Measurements from ENCODE around the gene CBY2. TPM values are rescaled to one million over a fixed set of nuclear protein-coding genes. Genes with fewer than 3 reads are reported as not detected.

CBY2 gene
- not detected in 2 replicates for total RNA-seq (2021)
- long read RNA-seq = 0 reads

GRCh38 chr13:45702088-45702487, at the start of gene CBY2:
TSS of gene CBY2 (plus strand) at chr13:45702320. CDS start at chr13:45702391, 71 bp downstream.
- no peak within 1 kb of the TSS for H3T11ph ChIP-seq (ENCODE audit: low read length)
- H2BK15ac ChIP-seq (ENCODE audit: low read depth, low read length) = no peak within 1 kb of the TSS
- H2AK5ac ChIP-seq (ENCODE audit: insufficient read length, low read length) = no peak within 1 kb of the TSS
- no peak within 1 kb of the TSS for H3K27ac Mint-ChIP-seq
- H3K14ac ChIP-seq (ENCODE audit: insufficient read depth, low read length) = no peak within 1 kb of the TSS
- H3K56ac ChIP-seq (ENCODE audit: insufficient read length, low read depth, low read length) = no peak within 1 kb of the TSS
- no peaks in the 10 kb centered on the region for H3K27me3 ChIP-seq (ENCODE audit: insufficient read depth, low read length)
- H3K27me3 Mint-ChIP-seq (ENCODE audit: low read depth) = peaks cover 7% of the 10 kb centered on the region; the same call in 1 of the 2 replicates
- no peak within 1 kb of the TSS for H3K4me3 Mint-ChIP-seq
- H3K23ac ChIP-seq (ENCODE audit: insufficient read length, low read depth, low read length) = no peak within 1 kb of the TSS
- H2BK20ac ChIP-seq (ENCODE audit: low read depth, low read length, poor library complexity, severe bottlenecking) = no peak within 1 kb of the TSS
- TF ChIP-seq, protein P1, sequence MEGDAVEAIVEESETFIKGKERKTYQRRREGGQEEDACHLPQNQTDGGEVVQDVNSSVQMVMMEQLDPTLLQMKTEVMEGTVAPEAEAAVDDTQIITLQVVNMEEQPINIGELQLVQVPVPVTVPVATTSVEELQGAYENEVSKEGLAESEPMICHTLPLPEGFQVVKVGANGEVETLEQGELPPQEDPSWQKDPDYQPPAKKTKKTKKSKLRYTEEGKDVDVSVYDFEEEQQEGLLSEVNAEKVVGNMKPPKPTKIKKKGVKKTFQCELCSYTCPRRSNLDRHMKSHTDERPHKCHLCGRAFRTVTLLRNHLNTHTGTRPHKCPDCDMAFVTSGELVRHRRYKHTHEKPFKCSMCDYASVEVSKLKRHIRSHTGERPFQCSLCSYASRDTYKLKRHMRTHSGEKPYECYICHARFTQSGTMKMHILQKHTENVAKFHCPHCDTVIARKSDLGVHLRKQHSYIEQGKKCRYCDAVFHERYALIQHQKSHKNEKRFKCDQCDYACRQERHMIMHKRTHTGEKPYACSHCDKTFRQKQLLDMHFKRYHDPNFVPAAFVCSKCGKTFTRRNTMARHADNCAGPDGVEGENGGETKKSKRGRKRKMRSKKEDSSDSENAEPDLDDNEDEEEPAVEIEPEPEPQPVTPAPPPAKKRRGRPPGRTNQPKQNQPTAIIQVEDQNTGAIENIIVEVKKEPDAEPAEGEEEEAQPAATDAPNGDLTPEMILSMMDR (conservative IDR thresholded peaks at IDR 0.05) = no peak
- no peaks in the 10 kb centered on the region for H4K20me1 ChIP-seq (ENCODE audit: control insufficient read depth, insufficient read depth, insufficient read length)
- no peak within 1 kb of the TSS for H2AFZ ChIP-seq (ENCODE audit: low read length)
- no peak within 1 kb of the TSS for H4K91ac ChIP-seq (ENCODE audit: insufficient read length, low read depth, low read length)
- H2BK5ac ChIP-seq (ENCODE audit: insufficient read length, low read length) = no peak within 1 kb of the TSS
- no peaks in the 10 kb centered on the region for H3K9me3 Mint-ChIP-seq
- H3K27ac ChIP-seq (ENCODE audit: insufficient read length, low read depth, low read length) = no peak within 1 kb of the TSS
- no peaks in the 10 kb centered on the region for H3K9me3 ChIP-seq (ENCODE audit: control insufficient read depth, low read depth, low read length)
- no peak within 1 kb of the TSS for H4K5ac ChIP-seq (ENCODE audit: insufficient read length, low read depth, low read length)
- no peak for DNase-seq
- no peak within 1 kb of the TSS for H3K4me2 ChIP-seq (ENCODE audit: insufficient read depth, insufficient read length, low read length)
- no peak within 1 kb of the TSS for H2BK12ac ChIP-seq (ENCODE audit: insufficient read length, low read depth, low read length)
- WGBS (ENCODE audit: extremely low coverage, insufficient read length, low lambda C conversion rate) = no CpG with 5 or more reads among the region's 1 CpG
- H3K4ac ChIP-seq (ENCODE audit: low read depth, low read length) = no peak within 1 kb of the TSS
- H4K8ac ChIP-seq (replicated peaks; ENCODE audit: insufficient read length, low read depth, low read length) = no peak within 1 kb of the TSS
- H3K9ac ChIP-seq (ENCODE audit: extremely low read depth, insufficient read length, low read length) = no peak within 1 kb of the TSS
- no peaks in the 10 kb centered on the region for H3K36me3 Mint-ChIP-seq (ENCODE audit: insufficient read depth in 1 of 3, low read depth in 3 of 3)
- H3K18ac ChIP-seq (ENCODE audit: insufficient read length, low read depth, low read length) = no peak within 1 kb of the TSS
- no peaks in the 10 kb centered on the region for H3K23me2 ChIP-seq (ENCODE audit: insufficient read length, low read depth, low read length, poor library complexity, severe bottlenecking)
- H3K79me2 ChIP-seq (ENCODE audit: insufficient read depth, low read length) = no peaks in the 10 kb centered on the region
- H3K4me1 ChIP-seq (ENCODE audit: insufficient read depth, low read length) = no peaks in the 10 kb centered on the region; the same call in 1 of the 2 replicates
- no peak within 1 kb of the TSS for H2BK120ac ChIP-seq (ENCODE audit: low read depth, low read length, poor library complexity, severe bottlenecking)
- no peaks in the 10 kb centered on the region for H3K79me1 ChIP-seq (ENCODE audit: insufficient read depth, low read depth, low read length, poor library complexity, severe bottlenecking)
- peaks cover 23 to 25% of the 10 kb centered on the region in 2 experiments for H3K4me1 Mint-ChIP-seq
